NCI-H1930 (cell line): Measurements from ENCODE around the gene FNDC10.
"Not testable (repeated sequence)": the region's sequence is repeated elsewhere in the genome, so short reads cannot be mapped to it uniquely, and the experiment has no call there.

ENCODE experiments used
- DNase-seq, 2 experiments: peaks; one replicate each; lab custom pipeline; 2025; lab: John Stamatoyannopoulos, UW

FNDC10 gene

DNA sequence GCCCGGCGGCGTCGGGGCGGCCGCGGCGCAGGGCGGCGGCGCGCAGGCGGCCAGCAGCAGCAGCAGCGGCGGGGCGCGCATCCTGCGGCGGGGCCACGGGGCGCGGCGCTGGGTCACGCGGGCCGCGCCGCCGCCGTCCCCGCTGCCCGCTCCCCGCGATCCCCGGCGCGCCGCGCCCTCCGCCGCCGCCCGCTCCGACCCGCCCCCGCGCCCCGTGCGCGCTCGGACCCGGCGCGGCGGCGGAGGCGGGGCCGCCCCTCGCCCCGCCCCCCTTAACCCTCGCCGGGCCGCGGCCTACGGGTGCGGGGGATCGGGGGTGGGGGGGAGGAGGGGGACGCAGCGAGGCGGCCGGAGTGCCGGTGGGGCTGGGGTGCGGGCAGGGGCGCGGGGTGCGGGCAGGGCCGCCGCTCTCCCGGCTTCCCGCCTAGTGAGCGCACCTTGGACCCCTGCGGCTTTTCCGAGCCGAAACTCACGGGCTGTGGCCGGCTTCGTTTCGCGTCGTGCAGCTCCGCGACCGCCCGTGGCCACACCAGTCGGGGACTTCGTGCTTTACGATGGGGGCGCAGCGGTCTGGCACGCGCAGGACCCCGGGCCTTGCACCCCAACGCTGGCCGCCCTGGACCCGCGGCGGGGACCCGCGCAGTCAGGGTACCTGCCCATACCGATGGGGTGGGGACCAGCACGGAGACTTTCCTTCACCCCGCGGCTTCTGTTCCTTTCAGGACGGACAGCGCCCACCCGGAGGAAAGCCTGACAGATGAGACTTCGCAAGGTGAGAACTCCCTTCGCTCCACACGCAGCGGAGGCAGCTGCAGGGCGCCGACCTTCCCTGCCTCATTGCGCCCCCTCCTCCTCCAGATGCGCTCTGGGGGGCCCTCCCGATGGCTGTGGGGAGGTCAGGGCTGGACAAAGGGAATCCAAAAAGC, at the start of gene FNDC10:
Gene FNDC10 (minus strand): TSS at position 201 of the 926 bp plus-strand sequence. CDS start 120 bp downstream, at position 81.
- DNase-seq, result no peak

DNA sequence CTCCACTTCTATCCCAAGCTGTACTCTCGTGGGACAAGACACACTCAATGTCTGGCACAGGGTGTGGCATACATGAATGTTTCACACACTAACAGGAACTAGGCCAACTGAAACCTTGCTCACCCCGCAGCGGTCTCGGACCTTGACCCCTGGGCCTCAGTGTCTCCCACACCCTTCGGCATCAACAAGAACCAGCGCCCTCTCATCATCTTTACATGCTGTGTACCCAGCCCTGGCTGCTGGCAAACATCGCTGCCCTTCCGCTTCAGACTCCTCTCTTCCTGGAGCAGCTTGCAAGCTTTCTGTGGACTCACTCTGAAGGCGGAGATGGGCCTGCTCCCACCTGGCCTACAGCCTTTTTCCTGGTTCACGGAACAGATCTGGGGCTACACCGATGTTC, 48.3 kb upstream of the FNDC10 start:
- not testable (repeated sequence) for DNase-seq

DNA sequence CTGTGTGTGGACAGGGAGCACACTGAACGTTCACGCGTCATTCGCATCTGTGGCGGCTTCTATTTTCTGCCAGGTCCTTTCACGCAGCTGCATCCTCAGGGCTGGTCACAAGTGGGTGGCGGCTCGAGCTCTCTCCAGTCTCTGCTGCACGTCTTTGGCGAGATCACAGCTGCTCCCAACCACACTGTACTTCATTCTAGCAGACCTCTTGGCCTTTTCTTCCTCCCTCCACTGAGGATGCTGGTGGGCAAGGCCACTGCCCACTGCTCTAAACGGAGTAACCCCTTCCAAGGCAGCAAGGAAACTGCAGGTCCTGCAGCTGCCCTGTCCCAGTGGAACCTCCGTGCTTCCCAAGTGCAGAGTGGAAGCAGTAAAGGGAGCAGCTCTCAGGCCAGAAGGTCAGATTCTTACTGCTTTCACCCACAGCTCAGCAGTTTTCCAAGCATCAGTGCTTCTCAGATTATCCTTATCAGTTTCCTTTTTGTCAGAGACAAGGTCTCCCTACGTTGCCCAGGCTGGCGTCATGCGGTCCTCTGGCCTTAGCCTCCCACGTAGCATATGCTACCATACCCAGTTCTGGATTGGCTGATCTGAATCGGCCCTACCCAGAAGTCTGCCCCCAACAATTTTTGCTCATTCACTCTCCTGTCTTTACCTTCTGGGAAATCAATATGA, 47.8 kb upstream of the FNDC10 start:
- not testable (repeated sequence) for DNase-seq

DNA sequence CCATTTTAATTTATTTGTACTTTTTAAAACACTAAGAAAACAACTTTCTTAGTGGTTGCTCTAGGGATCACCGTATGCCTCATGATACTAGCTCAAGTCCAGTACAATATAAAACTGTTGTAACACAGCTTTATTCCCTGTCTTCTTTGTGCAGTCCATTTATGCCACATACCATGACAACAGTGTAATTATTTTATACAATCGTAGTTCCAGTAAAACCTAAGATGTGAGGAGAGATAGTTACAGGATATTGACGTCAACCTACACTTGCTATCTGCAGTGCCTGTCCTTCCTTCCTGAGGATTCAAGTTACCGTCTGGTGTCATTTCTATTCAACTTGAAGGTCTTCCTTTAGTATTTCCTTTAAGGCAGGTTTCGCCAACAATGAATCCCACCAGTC, 46.4 kb upstream of the FNDC10 start:
- DNase-seq, result not testable (repeated sequence)

DNA sequence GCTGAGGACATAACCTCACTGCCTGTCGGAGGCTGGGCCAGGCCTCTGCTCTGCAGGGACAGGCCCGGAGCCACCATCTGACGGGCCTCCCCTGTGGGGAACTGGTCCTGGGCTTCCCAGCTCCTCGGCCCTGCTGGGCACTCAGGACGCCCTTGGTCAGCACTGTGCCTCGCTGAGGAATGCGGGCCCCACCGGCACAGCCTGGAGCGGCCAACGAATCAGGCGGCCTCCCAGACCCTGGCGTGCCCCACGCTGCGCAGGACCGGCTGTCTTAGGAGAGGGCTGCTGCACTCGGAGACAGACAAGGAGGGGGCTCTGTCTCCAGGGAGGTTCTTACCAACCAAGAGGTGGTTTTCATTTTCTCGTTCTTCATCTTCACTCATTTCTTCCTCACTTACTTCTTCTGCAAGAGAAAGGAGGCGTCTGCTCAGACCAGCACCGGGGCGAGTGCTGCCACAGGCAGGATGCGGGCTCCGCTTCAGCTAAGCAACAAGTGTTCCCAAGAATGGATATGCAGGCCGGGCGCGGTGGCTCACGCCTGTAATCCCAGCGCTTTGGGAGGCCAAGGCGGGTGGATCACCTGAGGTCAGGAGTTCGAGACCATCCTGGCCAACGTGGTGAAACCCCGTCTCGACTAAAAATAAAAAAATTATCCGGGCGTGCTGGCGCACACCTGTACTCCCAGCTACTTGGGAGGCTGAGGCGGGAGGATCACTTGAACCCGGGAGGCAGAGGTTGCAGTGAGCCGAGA, 41.0 kb upstream of the FNDC10 start:
- not testable (repeated sequence) for DNase-seq

DNA sequence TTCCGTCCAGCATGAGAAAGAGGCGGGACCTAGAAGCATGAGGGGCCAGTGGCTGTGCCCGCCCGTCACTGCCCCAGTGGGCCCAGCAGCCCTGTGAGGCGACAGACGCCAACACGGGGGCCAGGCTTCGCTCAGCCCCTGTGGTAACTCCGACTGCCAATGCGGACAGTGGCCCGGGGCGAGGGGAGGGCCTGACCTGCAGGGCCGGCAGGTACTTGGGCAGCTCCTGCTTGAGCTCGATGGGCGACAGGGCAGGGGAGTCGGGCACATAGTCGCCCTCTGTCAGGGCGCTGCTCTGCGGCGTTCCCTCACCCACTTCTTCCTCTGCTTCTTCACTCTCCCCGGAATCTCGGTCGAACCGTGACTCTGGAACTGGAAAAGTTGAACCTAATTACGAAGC, 40.1 kb upstream of the FNDC10 start:
- DNase-seq, result not testable (repeated sequence)

DNA sequence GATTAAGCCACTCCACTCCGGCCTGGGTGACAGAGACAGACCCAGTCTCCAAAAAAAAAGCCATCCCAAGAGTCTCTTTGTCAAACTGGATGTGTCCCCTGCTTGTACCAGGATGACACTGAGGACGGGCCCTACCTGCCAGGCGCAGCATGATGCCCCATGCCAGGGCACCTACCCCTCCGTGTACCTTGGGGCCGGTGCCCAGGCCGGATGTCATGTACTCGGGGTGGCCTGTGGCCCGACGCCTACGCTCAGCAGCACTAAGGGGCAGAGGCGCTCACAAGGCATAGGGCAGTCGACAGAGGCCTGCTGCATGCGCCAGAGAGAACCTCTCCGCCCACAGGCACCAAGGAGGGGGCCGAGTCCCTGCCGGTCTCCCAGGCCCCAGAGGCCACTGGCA, 39.4 kb upstream of the FNDC10 start:
- DNase-seq, result not testable (repeated sequence)

DNA sequence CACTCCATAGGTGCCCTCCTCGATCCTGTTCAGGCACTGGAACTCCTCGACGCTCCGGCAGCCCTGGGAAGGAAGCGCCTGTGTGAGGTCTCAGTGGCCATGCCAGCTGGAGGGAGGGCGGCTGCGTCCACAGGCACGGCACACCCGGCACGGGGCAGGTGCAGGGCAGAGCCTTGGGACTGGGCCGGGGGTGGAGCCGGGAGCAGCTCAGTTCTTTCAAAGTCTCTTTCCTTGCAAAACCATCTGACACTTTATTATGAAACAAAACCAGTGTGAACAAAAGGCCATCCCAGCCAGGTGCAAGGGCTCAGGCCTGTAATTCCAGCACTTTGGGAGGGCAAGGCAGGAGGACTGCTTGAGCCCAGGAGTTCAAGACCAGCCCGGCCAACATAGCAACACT, 38.6 kb upstream of the FNDC10 start:
- DNase-seq, result not testable (repeated sequence)

DNA sequence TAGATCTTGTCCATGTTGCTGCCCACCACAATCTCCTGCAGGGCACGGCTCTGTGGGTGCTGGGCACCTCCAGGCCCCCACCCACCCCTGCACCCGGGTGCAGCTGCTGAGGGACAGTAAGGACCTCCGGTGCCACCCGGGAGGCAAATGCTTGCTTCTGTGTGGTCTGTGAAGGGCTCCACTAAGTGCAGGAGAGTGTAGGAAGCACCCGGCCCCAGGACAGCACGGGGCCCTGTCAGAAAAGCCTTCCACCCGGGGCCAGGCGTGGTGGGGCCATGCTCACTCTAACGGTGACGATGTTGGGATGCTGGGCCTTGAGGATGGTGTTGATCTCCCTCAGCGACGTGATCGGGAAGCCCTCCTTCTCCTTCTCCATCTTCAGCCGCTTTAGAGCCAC, 37.5 kb upstream of the FNDC10 start:
- not testable (repeated sequence) for DNase-seq

DNA sequence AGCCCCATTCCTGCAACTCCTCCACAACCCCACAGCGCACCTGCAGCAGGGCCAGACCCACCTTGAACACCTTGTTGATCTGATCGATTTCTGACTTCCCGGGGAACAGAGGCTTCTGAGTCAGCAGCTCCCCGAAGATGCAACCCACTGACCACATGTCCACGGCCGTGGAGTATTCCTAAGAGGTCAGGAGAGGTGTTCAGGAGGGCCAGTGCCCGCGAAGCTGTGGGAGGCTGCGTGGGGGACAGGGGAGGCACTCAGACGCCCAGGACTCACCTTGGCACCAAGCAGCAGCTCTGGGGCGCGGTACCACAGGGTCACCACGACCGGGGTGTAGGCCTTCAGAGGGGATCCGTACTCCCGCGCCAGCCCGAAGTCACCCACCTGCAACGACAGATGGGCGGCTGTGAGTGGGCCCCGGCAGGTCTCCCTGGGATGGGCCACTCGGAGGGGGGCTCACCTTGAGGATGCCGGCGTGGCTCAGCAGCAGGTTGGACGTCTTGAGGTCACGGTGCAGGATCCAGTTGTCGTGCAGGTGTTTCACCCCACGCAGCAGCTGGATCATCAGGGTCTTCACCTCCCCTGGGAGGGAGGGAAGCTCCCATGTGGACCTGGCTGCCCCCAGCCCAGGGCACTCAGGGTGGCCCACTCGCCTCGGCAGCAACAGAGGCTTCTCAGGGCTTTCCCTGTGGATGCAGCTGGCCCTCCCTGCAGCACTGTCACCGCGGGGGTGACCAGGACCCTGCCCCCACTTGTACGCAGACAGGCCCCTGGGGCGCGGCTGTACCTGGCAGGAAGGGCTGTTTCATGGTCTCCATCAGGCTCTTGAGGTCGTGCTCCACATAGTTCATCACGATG, 36.9 kb upstream of the FNDC10 start:
- not testable (repeated sequence) for DNase-seq

DNA sequence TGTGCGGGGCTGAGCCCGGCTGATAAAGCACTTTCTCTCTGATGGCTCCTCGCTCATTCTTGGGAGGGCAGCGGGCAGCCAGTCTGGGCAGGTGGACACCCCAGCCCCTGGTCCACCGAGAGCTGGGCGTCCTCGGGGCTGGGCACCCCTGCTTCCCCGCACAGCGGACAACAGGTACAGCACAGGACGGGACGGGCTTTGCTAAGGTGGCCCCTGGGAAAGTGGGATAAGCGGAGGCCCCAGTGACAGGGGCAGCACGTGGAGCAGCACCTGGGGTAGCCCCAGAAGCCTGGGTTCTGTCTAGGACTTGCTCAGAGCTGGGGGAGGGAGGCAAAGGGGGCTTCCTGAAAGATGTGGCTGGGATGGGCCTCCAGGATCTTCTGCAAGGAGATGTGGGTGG, 34.7 kb upstream of the FNDC10 start:
- not testable (repeated sequence) for DNase-seq

DNA sequence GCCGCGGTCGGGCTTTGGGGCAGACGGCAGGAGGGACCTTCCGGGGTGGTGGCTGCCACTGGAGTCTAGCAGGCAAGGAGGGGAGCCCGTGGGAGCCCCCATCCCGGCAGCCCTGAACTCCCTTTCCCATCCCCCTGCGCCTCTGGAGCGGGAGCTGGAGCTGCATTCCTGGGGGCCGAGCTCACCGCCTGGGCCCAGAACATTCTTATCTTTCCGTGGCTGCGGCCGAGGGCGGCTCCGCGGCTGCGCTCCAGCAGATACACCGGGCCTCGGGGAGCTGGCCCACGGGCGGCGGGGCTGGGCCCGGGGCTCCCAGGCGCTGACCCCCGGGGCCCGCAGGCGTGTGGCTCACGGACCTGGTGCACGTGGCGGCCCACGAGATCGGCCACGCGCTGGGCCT, 33.5 kb upstream of the FNDC10 start:
- DNase-seq, result not testable (repeated sequence)

DNA sequence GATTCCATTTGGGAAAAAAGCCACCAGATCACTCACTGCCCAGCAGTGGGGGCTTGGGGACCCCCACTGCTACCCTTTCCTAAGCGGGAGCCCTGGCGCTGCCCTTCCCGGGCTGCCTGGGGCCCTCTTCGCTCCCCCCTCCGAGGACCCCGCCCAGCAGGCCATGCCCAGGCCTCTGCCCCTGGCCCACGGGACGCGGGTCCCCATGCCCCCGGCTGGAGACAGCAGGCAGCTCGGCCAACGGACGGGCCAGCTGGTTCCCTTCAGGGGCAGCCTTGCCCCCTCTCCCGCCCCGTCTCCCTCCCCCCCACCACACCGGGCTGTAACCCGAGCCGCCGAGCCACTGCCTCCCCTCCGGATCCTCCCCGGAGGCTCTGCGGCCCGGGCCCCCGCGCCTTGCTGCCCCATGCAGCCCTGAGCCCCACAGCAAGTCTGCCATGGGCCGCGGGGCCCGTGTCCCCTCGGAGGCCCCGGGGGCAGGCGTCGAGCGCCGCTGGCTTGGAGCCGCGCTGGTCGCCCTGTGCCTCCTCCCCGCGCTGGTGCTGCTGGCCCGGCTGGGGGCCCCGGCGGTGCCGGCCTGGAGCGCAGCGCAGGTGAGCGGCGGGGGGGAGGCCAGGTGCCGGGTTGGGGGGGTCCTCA, 32.0 kb upstream of the FNDC10 start, which contains the start of gene MMP23B:
Gene MMP23B (plus strand): TSS at position 392 of the 639 bp plus-strand sequence. CDS start 46 bp downstream, at position 438.
- no peak for DNase-seq

DNA sequence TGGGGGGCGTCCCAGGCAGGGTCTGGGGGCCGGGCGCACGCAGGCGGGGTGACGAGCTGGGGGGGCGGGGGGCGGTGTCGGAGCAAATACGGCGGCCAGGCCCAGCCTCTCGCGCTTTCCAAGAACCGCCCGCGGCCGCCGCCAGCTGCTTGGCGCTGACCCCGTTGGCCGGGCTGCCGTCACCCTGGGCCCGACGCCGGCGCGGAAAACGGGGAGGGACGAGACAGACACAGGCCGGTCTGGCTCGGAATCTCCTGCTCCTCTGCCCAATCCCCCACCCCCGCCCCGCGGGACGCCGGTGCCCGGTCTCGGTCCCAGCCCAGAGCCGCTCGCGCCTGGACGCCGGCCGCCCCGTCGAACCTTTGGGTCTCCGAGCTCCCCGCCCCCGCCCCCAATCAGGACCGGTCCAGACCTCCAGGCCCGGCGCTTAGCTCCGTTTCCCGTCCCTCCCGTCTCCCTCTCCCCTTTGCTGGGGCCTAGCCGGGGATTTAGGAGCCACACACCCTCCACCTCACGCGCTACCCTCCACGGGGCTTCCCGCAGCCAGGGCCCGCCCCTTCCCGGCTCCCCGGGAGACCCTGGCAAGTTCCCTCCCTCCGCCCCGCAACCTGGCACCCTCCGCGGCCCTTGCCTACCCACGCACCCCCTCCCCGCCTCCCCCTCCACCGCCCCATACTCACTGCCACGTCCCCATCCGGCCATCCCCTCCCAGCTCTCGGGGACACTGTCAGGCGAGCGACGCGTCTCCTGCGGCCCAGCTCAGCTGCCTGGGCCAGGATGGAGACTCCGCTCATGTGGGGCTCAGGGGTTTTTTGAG, 31.2 kb upstream of the FNDC10 start:
- DNase-seq, result no peak

DNA sequence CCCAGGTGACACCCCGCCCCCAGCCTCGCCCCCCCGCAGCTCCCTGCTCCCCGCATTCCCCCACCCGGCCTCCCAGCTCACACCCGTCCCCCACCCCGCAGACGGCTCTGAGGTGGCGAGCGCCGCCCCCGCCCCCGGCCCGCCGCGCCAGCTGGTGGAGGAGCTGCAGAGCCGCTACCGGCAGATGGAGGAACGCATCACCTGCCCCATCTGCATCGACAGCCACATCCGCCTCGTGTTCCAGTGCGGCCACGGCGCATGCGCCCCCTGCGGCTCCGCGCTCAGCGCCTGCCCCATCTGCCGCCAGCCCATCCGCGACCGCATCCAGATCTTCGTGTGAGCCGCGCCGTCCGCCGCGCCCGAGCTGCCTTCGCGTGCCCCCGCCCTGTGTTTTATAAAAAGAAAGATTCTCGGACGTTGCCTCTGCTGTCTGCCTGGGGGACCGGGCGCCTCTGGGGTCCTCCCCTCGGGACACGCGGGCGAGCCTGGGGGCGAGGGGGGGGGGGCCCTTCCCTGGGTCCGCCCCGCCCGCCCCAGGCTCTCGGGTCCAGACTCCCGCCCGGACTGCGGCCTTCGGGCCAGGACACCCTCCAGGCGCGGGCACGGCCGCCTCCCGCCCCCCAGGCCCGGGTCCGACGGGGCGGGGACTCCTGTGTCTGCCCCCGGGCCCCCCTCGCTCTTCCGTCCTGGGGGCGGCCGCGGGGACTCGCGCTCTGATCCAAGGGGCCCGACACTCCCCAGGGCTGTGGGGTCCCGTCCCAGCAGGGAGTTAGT, 30.4 kb upstream of the FNDC10 start:
- DNase-seq, result peak; percentile 87 to 88

DNA sequence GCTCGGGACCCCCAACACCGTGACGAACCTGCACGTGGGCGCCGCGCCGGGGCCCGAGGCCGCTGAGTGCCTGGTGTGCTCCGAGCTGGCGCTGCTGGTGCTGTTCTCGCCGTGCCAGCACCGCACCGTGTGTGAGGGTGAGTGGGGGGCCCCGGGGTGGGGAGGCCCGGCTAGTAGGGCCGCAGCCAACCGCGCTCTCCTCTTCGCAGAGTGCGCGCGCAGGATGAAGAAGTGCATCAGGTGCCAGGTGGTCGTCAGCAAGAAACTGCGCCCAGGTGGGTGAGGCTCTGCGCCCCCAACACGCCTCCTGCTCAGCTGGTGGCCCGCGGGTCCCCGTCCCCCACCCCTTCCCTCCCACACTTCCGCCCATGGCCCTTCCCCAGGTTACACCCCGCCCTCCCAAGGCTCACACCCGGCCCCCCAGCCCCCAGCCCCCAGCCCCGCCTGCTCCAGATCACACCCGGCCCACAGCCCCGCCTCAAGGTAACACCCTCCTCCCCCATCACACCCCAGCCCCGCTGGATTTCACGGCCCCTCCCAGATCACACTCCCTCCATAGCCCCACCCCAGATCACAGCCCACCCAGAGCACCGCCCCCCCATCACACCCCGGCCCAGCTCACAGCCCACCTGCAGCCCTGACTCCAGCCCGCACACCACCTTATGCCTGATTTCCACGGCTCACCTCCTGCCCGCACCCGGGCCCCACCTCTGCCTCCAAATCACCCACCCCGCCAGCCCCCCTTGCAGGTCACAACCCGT, 29.7 kb upstream of the FNDC10 start:
- no peak for DNase-seq

DNA sequence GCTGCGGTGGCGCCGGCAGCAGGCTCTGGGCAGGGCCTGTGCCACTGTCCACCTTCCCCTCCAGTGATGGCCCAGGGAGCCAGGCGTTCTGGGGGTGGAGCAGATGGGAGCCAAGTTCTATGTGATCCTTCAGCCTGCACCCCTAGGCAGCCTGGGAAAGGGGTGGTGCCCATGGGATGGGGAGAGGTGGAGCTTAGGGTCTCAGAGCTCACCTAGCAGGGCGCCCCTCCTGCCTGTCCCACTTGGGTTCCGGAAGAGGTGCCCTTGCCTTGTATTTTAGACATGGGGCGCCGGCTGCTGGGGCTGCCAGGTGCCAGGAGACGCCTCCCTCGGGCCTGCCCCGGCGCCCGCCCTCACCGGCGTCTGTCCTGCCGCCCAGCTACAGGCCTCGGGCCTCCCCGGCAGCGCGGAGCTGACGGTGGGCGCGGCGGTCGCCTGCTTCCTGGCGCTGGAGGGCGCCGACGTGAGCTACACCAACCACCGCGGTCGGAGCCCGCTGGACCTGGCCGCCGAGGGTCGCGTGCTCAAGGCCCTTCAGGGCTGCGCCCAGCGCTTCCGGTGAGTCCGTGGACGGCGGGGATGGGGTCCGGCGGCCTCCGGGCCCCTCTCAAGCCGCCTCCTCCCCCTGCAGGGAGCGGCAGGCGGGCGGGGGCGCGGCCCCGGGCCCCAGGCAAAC, 29.0 kb upstream of the FNDC10 start:
- DNase-seq, result no peak
